ENCODE data around the gene PFKL.

DNA sequence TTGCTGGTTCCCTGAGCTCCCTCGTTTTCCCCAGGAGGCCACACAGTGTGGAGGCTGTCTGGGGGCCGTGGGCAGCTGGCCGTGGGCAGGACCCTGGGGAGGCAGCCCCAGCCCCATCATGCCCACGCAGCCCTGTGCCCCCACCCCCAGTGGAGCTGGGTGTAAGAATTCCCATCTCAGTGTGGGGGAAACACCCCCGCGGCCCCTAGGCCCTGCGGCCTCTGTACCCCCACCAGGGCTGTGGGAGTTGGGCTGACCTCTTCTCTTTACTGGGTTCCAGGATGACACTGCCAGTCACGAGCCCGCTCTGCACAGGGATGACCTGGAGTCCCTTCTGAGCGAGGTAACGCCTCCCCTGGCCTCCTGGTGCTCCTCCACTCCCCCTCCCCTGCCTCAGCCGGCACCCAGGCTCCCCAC, 3.7 kb upstream of the PFKL start:
- no peak for TF ChIP-seq POLR2A (IDR thresholded peaks at IDR 0.05)
- TF ChIP-seq, protein P1, sequence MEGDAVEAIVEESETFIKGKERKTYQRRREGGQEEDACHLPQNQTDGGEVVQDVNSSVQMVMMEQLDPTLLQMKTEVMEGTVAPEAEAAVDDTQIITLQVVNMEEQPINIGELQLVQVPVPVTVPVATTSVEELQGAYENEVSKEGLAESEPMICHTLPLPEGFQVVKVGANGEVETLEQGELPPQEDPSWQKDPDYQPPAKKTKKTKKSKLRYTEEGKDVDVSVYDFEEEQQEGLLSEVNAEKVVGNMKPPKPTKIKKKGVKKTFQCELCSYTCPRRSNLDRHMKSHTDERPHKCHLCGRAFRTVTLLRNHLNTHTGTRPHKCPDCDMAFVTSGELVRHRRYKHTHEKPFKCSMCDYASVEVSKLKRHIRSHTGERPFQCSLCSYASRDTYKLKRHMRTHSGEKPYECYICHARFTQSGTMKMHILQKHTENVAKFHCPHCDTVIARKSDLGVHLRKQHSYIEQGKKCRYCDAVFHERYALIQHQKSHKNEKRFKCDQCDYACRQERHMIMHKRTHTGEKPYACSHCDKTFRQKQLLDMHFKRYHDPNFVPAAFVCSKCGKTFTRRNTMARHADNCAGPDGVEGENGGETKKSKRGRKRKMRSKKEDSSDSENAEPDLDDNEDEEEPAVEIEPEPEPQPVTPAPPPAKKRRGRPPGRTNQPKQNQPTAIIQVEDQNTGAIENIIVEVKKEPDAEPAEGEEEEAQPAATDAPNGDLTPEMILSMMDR (IDR thresholded peaks at IDR 0.05): no peak
